Mesodermal cell (in vitro differentiated cells): ENCODE results near the gene FURIN.
A peak's percentile ranks its signal among the peaks of the same experiment; 100 is the strongest.

Experiments used
- H3K27ac ChIP-seq: 2 replicates; pipeline ENCODE4 v1.7.0; 2013; ENCODE audit warnings: mild to moderate bottlenecking, low read depth, low read length, moderate library complexity; ENCODE audit not compliant: severe bottlenecking
- H3K36me3 ChIP-seq: 2 replicates; pipeline ENCODE4 v1.7.1; 2013; ENCODE audit warnings: mild to moderate bottlenecking, low read length, moderate library complexity; ENCODE audit not compliant: control insufficient read depth, insufficient read depth
- H3K4me1 ChIP-seq: one replicate; pipeline ENCODE4 v1.7.1; 2013; ENCODE audit warnings: mild to moderate bottlenecking, low read length; ENCODE audit not compliant: insufficient read depth, control insufficient read depth, poor library complexity, severe bottlenecking
- H3K4me3 ChIP-seq: 2 replicates; pipeline ENCODE4 v1.7.0; 2013; ENCODE audit warnings: low read length, control low read depth, mild to moderate bottlenecking; ENCODE audit not compliant: insufficient read depth, poor library complexity, severe bottlenecking; ENCODE audit errors: extremely low read depth
- H3K9me3 ChIP-seq: 2 replicates; pipeline ENCODE4 v1.7.1; 2013; ENCODE audit warnings: mild to moderate bottlenecking, low read length, moderate library complexity; ENCODE audit not compliant: control insufficient read depth
- WGBS, 2 experiments: methylation state at CpG; one replicate each; pipeline ENCODE4 v1.1.5; 2013; ENCODE audit warnings: missing lambda C conversion rate in 2 of 2; ENCODE audit not compliant: insufficient coverage in 2 of 2; 5-methylcytosine and 5-hydroxymethylcytosine counted together

Gene FURIN

DNA sequence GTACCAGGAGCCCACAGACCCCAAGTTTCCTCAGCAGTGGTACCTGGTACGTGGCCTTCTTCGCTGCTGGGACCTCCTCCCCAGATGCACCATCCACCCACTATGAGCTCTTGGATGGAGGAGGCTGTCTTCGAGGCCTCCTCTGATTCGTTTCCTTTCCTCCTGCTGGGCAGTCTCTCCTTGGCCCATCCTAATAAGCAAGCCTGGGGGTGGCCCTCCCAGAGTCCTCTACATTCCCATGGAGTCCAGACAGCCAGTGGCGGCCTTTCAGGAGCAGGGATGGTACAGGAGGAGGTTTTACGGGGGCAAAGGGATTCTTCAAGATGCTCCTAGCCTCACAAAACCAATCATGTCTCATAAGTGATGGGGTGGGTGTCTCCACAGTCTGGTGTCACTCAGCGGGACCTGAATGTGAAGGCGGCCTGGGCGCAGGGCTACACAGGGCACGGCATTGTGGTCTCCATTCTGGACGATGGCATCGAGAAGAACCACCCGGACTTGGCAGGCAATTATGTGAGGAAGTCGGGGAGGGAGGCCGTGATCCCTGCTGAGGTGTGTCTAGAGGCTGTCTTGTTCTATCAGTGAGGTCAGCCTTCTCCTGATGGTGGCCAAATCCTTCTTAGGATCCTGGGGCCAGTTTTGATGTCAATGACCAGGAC, 8.3 kb downstream of the FURIN start:
- no peaks in the 10 kb centered on the region for H3K9me3 ChIP-seq
- 98 to 99% methylated on average over 9 to 11 of the region's 15 CpGs for WGBS, 2 experiments

DNA sequence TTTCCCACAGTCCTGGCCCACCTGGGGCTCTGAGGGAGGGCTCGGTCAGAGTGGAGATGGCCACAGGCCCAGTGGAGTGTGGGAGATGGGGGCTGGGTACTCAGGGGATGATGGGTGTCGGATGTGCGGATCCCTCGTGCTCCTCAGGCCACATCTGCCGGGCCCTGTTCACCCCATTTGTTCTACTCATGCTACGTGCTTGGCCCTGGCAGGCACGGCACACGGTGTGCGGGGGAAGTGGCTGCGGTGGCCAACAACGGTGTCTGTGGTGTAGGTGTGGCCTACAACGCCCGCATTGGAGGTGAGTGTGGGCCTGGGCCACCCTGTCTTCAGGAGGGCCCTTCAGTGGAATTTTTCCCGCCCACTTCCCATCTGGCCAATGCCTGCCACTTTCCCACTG, 8.9 kb downstream of the FURIN start:
- Histone ChIP-seq H3K4me1 (peaks cover 18% of the 10 kb centered on the region), H3K9me3 (no peaks in the 10 kb centered on the region), H3K36me3 (peaks cover 73% of the 10 kb centered on the region), H3K27ac (no peak overlapping the region), H3K4me3 (no peak overlapping the region)
- WGBS, 2 experiments = 86 to 97% methylated on average over 10 to 14 of the region's 14 CpGs

More for the DNA sequence above, 8.3 kb downstream of the FURIN start:
- Histone ChIP-seq H3K27ac (no peak overlapping the region), H3K4me1 (peaks cover 18% of the 10 kb centered on the region), H3K36me3 (peaks cover 68% of the 10 kb centered on the region), H3K4me3 (no peak overlapping the region)

- Histone ChIP-seq H3K9me3 (no peaks in the 10 kb centered on the region), H3K36me3 (peaks cover 73% of the 10 kb centered on the region), H3K27ac (no peak overlapping the region), H3K4me1 (peaks cover 15% of the 10 kb centered on the region), H3K4me3 (no peak overlapping the region)
- 100% methylated on average over 1 of the region's 14 CpGs; no CpG with 5 or more reads in 1 of the 2 experiments for WGBS, 2 experiments
Measured at GRCh38 chr15:90877996-90878395, 9.6 kb downstream of the FURIN start.

DNA sequence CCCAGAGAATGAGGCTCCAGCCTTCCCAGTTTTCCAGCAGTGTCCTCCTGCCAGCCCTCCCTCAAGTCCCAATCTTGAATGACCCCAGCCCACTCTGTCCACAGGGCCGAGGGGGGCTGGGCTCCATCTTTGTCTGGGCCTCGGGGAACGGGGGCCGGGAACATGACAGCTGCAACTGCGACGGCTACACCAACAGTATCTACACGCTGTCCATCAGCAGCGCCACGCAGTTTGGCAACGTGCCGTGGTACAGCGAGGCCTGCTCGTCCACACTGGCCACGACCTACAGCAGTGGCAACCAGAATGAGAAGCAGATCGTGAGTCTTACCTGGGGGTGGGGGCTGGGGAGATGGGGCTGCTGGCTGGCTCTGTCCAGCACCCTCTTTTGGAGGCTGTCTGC, 10.3 kb downstream of the FURIN start:
- 95 to 96% methylated on average over 8 to 15 of the region's 15 CpGs for WGBS, 2 experiments
- H3K4me3 ChIP-seq = no peak overlapping the region
- no peak overlapping the region for H3K27ac ChIP-seq
- no peaks in the 10 kb centered on the region for H3K9me3 ChIP-seq
- H3K36me3 ChIP-seq = peaks cover 76% of the 10 kb centered on the region
- H3K4me1 ChIP-seq = peaks cover 11% of the 10 kb centered on the region

- Histone ChIP-seq H3K4me3 (no peak overlapping the region), H3K4me1 (peaks cover 12% of the 10 kb centered on the region), H3K36me3 (peaks cover 76% of the 10 kb centered on the region), H3K27ac (no peak overlapping the region), H3K9me3 (no peaks in the 10 kb centered on the region)
- WGBS, 2 experiments = 96 to 97% methylated on average over 35 of the region's 35 CpGs
Measured at GRCh38 chr15:90879730-90880366, 11.5 kb downstream of the FURIN start.

- Histone ChIP-seq H3K9me3 (no peaks in the 10 kb centered on the region), H3K4me1 (peaks cover 19% of the 10 kb centered on the region), H3K27ac (peak overlapping the region; percentile 23), H3K36me3 (peaks cover 68% of the 10 kb centered on the region), H3K4me3 (no peak overlapping the region)
- 92 to 94% methylated on average over 13 of the region's 16 CpGs for WGBS, 2 experiments
Measured at GRCh38 chr15:90880381-90881145, 12.2 kb downstream of the FURIN start.

DNA sequence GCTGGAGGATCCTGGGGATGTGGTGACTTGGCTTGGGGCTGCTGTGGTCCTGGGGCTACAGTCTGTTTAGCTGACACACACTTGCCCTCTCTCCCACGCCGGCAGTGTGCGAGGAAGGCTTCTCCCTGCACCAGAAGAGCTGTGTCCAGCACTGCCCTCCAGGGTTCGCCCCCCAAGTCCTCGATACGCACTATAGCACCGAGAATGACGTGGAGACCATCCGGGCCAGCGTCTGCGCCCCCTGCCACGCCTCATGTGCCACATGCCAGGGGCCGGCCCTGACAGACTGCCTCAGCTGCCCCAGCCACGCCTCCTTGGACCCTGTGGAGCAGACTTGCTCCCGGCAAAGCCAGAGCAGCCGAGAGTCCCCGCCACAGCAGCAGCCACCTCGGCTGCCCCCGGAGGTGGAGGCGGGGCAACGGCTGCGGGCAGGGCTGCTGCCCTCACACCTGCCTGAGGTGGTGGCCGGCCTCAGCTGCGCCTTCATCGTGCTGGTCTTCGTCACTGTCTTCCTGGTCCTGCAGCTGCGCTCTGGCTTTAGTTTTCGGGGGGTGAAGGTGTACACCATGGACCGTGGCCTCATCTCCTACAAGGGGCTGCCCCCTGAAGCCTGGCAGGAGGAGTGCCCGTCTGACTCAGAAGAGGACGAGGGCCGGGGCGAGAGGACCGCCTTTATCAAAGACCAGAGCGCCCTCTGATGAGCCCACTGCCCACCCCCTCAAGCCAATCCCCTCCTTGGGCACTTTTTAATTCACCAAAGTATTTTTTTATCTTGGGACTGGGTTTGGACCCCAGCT, 13.0 kb downstream of the FURIN start:
- Histone ChIP-seq H3K36me3 (peaks cover 60% of the 10 kb centered on the region), H3K9me3 (no peaks in the 10 kb centered on the region), H3K4me3 (no peak overlapping the region), H3K27ac (no peak overlapping the region), H3K4me1 (peaks cover 21% of the 10 kb centered on the region)
- WGBS, 2 experiments = 94 to 96% methylated on average over 33 to 34 of the region's 35 CpGs

DNA sequence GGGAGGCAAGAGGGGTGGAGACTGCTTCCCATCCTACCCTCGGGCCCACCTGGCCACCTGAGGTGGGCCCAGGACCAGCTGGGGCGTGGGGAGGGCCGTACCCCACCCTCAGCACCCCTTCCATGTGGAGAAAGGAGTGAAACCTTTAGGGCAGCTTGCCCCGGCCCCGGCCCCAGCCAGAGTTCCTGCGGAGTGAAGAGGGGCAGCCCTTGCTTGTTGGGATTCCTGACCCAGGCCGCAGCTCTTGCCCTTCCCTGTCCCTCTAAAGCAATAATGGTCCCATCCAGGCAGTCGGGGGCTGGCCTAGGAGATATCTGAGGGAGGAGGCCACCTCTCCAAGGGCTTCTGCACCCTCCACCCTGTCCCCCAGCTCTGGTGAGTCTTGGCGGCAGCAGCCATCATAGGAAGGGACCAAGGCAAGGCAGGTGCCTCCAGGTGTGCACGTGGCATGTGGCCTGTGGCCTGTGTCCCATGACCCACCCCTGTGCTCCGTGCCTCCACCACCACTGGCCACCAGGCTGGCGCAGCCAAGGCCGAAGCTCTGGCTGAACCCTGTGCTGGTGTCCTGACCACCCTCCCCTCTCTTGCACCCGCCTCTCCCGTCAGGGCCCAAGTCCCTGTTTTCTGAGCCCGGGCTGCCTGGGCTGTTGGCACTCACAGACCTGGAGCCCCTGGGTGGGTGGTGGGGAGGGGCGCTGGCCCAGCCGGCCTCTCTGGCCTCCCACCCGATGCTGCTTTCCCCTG, 13.8 kb downstream of the FURIN start:
- WGBS, 2 experiments = 92 to 93% methylated on average over 10 to 12 of the region's 19 CpGs
- Histone ChIP-seq H3K36me3 (peaks cover 57% of the 10 kb centered on the region), H3K4me3 (no peak overlapping the region), H3K9me3 (no peaks in the 10 kb centered on the region), H3K27ac (no peak overlapping the region), H3K4me1 (peaks cover 21% of the 10 kb centered on the region)

DNA sequence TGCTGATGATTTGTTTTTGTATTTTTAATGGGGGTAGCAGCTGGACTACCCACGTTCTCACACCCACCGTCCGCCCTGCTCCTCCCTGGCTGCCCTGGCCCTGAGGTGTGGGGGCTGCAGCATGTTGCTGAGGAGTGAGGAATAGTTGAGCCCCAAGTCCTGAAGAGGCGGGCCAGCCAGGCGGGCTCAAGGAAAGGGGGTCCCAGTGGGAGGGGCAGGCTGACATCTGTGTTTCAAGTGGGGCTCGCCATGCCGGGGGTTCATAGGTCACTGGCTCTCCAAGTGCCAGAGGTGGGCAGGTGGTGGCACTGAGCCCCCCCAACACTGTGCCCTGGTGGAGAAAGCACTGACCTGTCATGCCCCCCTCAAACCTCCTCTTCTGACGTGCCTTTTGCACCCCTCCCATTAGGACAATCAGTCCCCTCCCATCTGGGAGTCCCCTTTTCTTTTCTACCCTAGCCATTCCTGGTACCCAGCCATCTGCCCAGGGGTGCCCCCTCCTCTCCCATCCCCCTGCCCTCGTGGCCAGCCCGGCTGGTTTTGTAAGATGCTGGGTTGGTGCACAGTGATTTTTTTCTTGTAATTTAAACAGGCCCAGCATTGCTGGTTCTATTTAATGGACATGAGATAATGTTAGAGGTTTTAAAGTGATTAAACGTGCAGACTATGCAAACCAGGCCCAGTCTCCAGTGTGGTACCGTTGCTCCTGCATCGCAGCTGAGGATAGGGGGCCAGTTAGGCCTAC, 14.6 kb downstream of the FURIN start:
- Histone ChIP-seq H3K27ac (peak overlapping the region; percentile 76), H3K4me3 (no peak overlapping the region), H3K4me1 (peaks cover 21% of the 10 kb centered on the region), H3K9me3 (no peaks in the 10 kb centered on the region), H3K36me3 (peaks cover 56% of the 10 kb centered on the region)
- WGBS, 2 experiments = 88 to 98% methylated on average over 6 to 10 of the region's 13 CpGs
